HL-60 (cell line): Measurements from ENCODE around the gene IQCE.

Experiments
- CTCF ChIP-seq: IDR thresholded peaks from one replicate; pipeline ENCODE4 v1.5.1; 2011; ENCODE audit warnings: low read length, control low read depth, inconsistent platforms; ENCODE audit not compliant: insufficient read depth
- REST ChIP-seq: IDR thresholded peaks from 2 replicates; pipeline ENCODE4 v1.6.1; 2012; ENCODE audit warnings: low read depth; ENCODE audit not compliant: insufficient replicate concordance

- no peak for TF ChIP-seq REST
- TF ChIP-seq CTCF: no peak
Measured at GRCh38 chr7:2529161-2530070, 29.4 kb upstream of the IQCE start.
